ENCODE measurements around the gene ATP8A2. TPM values are rescaled to one million over a fixed set of nuclear protein-coding genes. Genes with fewer than 3 reads are reported as not detected.

The ATP8A2 gene
- total RNA-seq, 1 donor from 2014 or later = 39.1 TPM

- Mint-ChIP-seq H3K4me3 (peak overlapping the region; percentile 63), H3K4me1 (peaks cover 24% of the 10 kb centered on the region), H3K36me3 (no peaks in the 10 kb centered on the region), H3K27ac (peak overlapping the region; percentile 26), H3K9me3 (no peaks in the 10 kb centered on the region), H3K27me3 (ENCODE audit: low read depth) (peaks cover 40% of the 10 kb centered on the region)
- DNase-seq (ENCODE audit: low spot score in 2 of 2, unreplicated experiment in 2 of 2) = no peak
- TF ChIP-seq, protein P1, sequence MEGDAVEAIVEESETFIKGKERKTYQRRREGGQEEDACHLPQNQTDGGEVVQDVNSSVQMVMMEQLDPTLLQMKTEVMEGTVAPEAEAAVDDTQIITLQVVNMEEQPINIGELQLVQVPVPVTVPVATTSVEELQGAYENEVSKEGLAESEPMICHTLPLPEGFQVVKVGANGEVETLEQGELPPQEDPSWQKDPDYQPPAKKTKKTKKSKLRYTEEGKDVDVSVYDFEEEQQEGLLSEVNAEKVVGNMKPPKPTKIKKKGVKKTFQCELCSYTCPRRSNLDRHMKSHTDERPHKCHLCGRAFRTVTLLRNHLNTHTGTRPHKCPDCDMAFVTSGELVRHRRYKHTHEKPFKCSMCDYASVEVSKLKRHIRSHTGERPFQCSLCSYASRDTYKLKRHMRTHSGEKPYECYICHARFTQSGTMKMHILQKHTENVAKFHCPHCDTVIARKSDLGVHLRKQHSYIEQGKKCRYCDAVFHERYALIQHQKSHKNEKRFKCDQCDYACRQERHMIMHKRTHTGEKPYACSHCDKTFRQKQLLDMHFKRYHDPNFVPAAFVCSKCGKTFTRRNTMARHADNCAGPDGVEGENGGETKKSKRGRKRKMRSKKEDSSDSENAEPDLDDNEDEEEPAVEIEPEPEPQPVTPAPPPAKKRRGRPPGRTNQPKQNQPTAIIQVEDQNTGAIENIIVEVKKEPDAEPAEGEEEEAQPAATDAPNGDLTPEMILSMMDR (IDR thresholded peaks at IDR 0.05; ENCODE audit: unreplicated experiment) = no peak
Observed at GRCh38 chr13:26052337-26052736, 680.6 kb downstream of the ATP8A2 start.

DNA sequence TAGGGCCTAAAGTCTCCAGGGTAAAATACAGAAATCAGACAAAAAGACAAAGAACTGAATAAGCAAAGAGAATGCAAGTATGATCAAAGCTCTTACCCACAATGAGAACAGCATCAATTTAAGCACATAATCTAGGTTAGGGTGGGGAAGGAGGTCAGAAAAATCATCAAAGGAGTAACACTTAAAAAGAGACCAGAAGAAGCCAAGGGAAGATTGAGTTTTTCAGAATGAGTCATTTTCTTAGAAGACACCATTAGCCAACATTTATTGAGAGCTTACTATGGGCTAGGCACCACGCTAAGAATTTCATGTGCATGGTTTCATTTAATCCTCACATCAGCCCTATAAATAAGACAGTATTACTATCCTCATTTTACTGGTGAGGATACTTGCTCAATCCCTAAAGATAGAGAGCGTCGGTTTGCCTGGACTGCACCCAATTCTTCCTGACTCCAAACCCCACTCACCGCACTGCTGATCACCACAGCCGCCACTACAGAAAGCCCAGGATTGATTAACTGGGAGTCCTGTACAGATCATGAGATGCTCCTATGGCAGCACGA lies 681.7 kb downstream of the ATP8A2 start:
- TF ChIP-seq, protein P1 (IDR thresholded peaks at IDR 0.05; ENCODE audit: unreplicated experiment) = no peak
- H3K36me3 Mint-ChIP-seq = no peaks in the 10 kb centered on the region
- H3K4me1 Mint-ChIP-seq = peaks cover 24% of the 10 kb centered on the region
- no peak for DNase-seq (ENCODE audit: low spot score in 2 of 2, unreplicated experiment in 2 of 2)
- no peaks in the 10 kb centered on the region for H3K9me3 Mint-ChIP-seq
- peaks cover 34% of the 10 kb centered on the region for H3K27me3 Mint-ChIP-seq (ENCODE audit: low read depth)
- no peak overlapping the region for H3K4me3 Mint-ChIP-seq
- no peak overlapping the region for H3K27ac Mint-ChIP-seq

DNA sequence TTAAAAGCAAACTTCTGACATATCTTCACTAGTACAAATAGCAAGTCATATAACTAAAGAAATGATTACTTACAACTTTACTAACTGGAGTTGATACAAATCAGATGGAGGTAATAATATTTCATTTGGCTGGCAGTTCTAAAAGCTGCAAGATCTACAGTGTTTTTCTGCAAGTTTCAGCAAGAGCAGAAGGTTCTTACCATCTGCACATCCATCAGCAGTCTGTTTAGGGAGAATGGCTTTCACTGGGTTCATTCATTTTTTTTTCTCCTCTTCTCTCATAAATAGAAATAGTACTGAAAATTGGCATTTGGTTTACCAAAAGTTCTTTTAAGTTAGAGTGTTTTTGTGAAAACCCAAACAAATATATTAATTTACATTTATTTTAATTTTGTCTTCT lies 683.1 kb downstream of the ATP8A2 start:
- no peak for DNase-seq (ENCODE audit: low spot score in 2 of 2, unreplicated experiment in 2 of 2)
- Mint-ChIP-seq H3K9me3 (no peaks in the 10 kb centered on the region), H3K27ac (no peak overlapping the region), H3K4me3 (no peak overlapping the region), H3K4me1 (peaks cover 15% of the 10 kb centered on the region), H3K36me3 (no peaks in the 10 kb centered on the region), H3K27me3 (ENCODE audit: low read depth) (peaks cover 20% of the 10 kb centered on the region)
- TF ChIP-seq, protein P1 (IDR thresholded peaks at IDR 0.05; ENCODE audit: unreplicated experiment) = no peak

GRCh38 chr13:26058704-26059103 lies 686.9 kb downstream of the ATP8A2 start:
- Mint-ChIP-seq H3K27me3 (ENCODE audit: low read depth) (peaks cover 9% of the 10 kb centered on the region), H3K9me3 (no peaks in the 10 kb centered on the region), H3K36me3 (no peaks in the 10 kb centered on the region), H3K27ac (no peak overlapping the region), H3K4me1 (peaks cover 21% of the 10 kb centered on the region), H3K4me3 (no peak overlapping the region)
- no peak for DNase-seq (ENCODE audit: low spot score in 2 of 2, unreplicated experiment in 2 of 2)
- TF ChIP-seq, protein P1 (IDR thresholded peaks at IDR 0.05; ENCODE audit: unreplicated experiment) = no peak

GRCh38 chr13:26060357-26060756 lies 688.6 kb downstream of the ATP8A2 start:
- H3K27ac Mint-ChIP-seq = no peak overlapping the region
- H3K36me3 Mint-ChIP-seq = no peaks in the 10 kb centered on the region
- H3K9me3 Mint-ChIP-seq = no peaks in the 10 kb centered on the region
- TF ChIP-seq, protein P1 (IDR thresholded peaks at IDR 0.05; ENCODE audit: unreplicated experiment) = no peak
- H3K4me3 Mint-ChIP-seq = no peak overlapping the region
- H3K4me1 Mint-ChIP-seq = peaks cover 13% of the 10 kb centered on the region
- peaks cover 7% of the 10 kb centered on the region for H3K27me3 Mint-ChIP-seq (ENCODE audit: low read depth)
- no peak for DNase-seq (ENCODE audit: low spot score in 2 of 2, unreplicated experiment in 2 of 2)

GRCh38 chr13:26061256-26061655 lies 689.5 kb downstream of the ATP8A2 start:
- TF ChIP-seq, protein P1 (IDR thresholded peaks at IDR 0.05; ENCODE audit: unreplicated experiment) = no peak
- Mint-ChIP-seq H3K27ac (no peak overlapping the region), H3K9me3 (no peaks in the 10 kb centered on the region), H3K4me3 (no peak overlapping the region), H3K4me1 (peaks cover 13% of the 10 kb centered on the region), H3K27me3 (ENCODE audit: low read depth) (peaks cover 6% of the 10 kb centered on the region), H3K36me3 (no peaks in the 10 kb centered on the region)
- no peak for DNase-seq (ENCODE audit: low spot score in 2 of 2, unreplicated experiment in 2 of 2)

Measured in mesothelial cell of epicardium (in vitro differentiated cells).